ENCODE results near the gene SCAPER. TPM values are rescaled to one million over a fixed set of nuclear protein-coding genes. Genes with fewer than 3 reads are reported as not detected.
A peak's percentile ranks its signal among the peaks of the same experiment; 100 is the strongest.

SCAPER gene
- total RNA-seq, 1 donor from 2014 or later: 58.0 TPM

- DNase-seq: no peak
- TF ChIP-seq CTCF (IDR thresholded peaks at IDR 0.05; ENCODE audit: partially characterized antibody, unreplicated experiment): no peak
- H3K36me3 Mint-ChIP-seq (ENCODE audit: unreplicated experiment): peaks cover 12% of the 10 kb centered on the region
- peaks cover 49% of the 10 kb centered on the region for H3K9me3 Mint-ChIP-seq (ENCODE audit: unreplicated experiment)
- H3K4me1 Mint-ChIP-seq (ENCODE audit: low read depth, unreplicated experiment): peaks cover 16% of the 10 kb centered on the region
- peaks cover 49% of the 10 kb centered on the region for H3K27me3 Mint-ChIP-seq (ENCODE audit: unreplicated experiment)
- H3K4me3 Mint-ChIP-seq (ENCODE audit: unreplicated experiment): peak overlapping the region; percentile 93
- H3K27ac Mint-ChIP-seq (ENCODE audit: unreplicated experiment): peak overlapping the region; percentile 86
Observed at GRCh38 chr15:76338486-76339304, 566.4 kb downstream of the SCAPER start.

GRCh38 chr15:76337696-76338485 is 567.2 kb downstream of the SCAPER start:
- Mint-ChIP-seq H3K9me3 (ENCODE audit: unreplicated experiment) (peaks cover 49% of the 10 kb centered on the region), H3K36me3 (ENCODE audit: unreplicated experiment) (peaks cover 12% of the 10 kb centered on the region), H3K4me1 (ENCODE audit: low read depth, unreplicated experiment) (peaks cover 16% of the 10 kb centered on the region), H3K27ac (ENCODE audit: unreplicated experiment) (no peak overlapping the region), H3K4me3 (ENCODE audit: unreplicated experiment) (peak overlapping the region; percentile 87), H3K27me3 (ENCODE audit: unreplicated experiment) (peaks cover 45% of the 10 kb centered on the region)
- TF ChIP-seq CTCF (IDR thresholded peaks at IDR 0.05; ENCODE audit: partially characterized antibody, unreplicated experiment): no peak
- peak; percentile 57 for DNase-seq

- no peak for DNase-seq
- TF ChIP-seq CTCF (IDR thresholded peaks at IDR 0.05; ENCODE audit: partially characterized antibody, unreplicated experiment): no peak
- peaks cover 12% of the 10 kb centered on the region for H3K36me3 Mint-ChIP-seq (ENCODE audit: unreplicated experiment)
- H3K4me3 Mint-ChIP-seq (ENCODE audit: unreplicated experiment): peak overlapping the region; percentile 87
- H3K27me3 Mint-ChIP-seq (ENCODE audit: unreplicated experiment): peaks cover 46% of the 10 kb centered on the region
- H3K4me1 Mint-ChIP-seq (ENCODE audit: low read depth, unreplicated experiment): peaks cover 16% of the 10 kb centered on the region
- H3K9me3 Mint-ChIP-seq (ENCODE audit: unreplicated experiment): peaks cover 49% of the 10 kb centered on the region
- peak overlapping the region; percentile 80 for H3K27ac Mint-ChIP-seq (ENCODE audit: unreplicated experiment)
Observed at GRCh38 chr15:76337059-76337695, 568.0 kb downstream of the SCAPER start.

- peak; percentile 98 for DNase-seq
- Mint-ChIP-seq H3K9me3 (ENCODE audit: unreplicated experiment) (peaks cover 42% of the 10 kb centered on the region), H3K36me3 (ENCODE audit: unreplicated experiment) (peaks cover 12% of the 10 kb centered on the region), H3K4me3 (ENCODE audit: unreplicated experiment) (peak within 1 kb of the TSS; percentile 87), H3K4me1 (ENCODE audit: low read depth, unreplicated experiment) (peaks cover 12% of the 10 kb centered on the region), H3K27ac (ENCODE audit: unreplicated experiment) (peak within 1 kb of the TSS; percentile 100), H3K27me3 (ENCODE audit: unreplicated experiment) (peaks cover 40% of the 10 kb centered on the region)
- TF ChIP-seq CTCF (IDR thresholded peaks at IDR 0.05; ENCODE audit: partially characterized antibody, unreplicated experiment): no peak
Observed at GRCh38 chr15:76336254-76337058, 568.7 kb downstream of the SCAPER start, which contains the start of gene ISL2. ISL2 (plus strand) TSS chr15:76336773; CDS start chr15:76336884, 111 bp downstream.
